Endothelial cell of umbilical vein (primary cell): Measurements from ENCODE around the gene CYP46A1. TPM values are rescaled to one million over a fixed set of nuclear protein-coding genes. Genes with fewer than 3 reads are reported as not detected.

Experiments used
- BruUV-seq: library from RNA; stranded (reverse); fragments of 400-500 nt; replicated peaks from 2 replicates; lab custom pipeline; 2021; lab: Mats Ljungman, UMichigan
- CTCF ChIA-PET: fragments of 300-600, 350-600 bp; sonication (Branson Sonifier 250); formaldehyde crosslinking; loops from one replicate; lab custom pipeline; 2021; ENCODE audit warnings: antibody characterized with exemption, inconsistent platforms; lab: Charles Lee
- POLR2A ChIA-PET: fragments of 300-600, 350-600 bp; sonication (Branson Sonifier 250); formaldehyde crosslinking; loops from one replicate; lab custom pipeline; 2021; ENCODE audit warnings: antibody characterized with exemption, inconsistent platforms; lab: Charles Lee
- DNase-seq: peaks from one replicate; pipeline ENCODE4 v3.0.0-alpha.2; 2011; ENCODE audit warnings: low read depth, low spot score
- FAIRE-seq: peaks from 2 replicates; lab custom pipeline; 2011; peaks lifted over from hg19 to GRCh38; lab: Jason Lieb, UNC
- H2AFZ ChIP-seq: 2 replicates; pipeline ENCODE4 v1.6.0; 2012; ENCODE audit warnings: low read depth, low read length, control low read depth, inconsistent platforms
- H3K27ac ChIP-seq: 2 replicates; pipeline ENCODE4 v1.5.1; 2011; ENCODE audit warnings: low read depth, mild to moderate bottlenecking, control low read depth, low read length, moderate library complexity; ENCODE audit not compliant: insufficient read depth
- H3K27me3 ChIP-seq, 2 experiments: 2 replicates each; pipeline versions ENCODE4 v1.6.0 to v1.6.1; 2011; ENCODE audit warnings: low read length in 2 of 2, mixed read lengths in 1 of 2; ENCODE audit not compliant: control insufficient read depth in 2 of 2, insufficient read depth in 2 of 2
- H3K36me3 ChIP-seq, 2 experiments: 2 replicates in 1 of 2; 3 replicates in 1 of 2; pipeline ENCODE4 v1.5.1; 2011; ENCODE audit warnings: low read length in 2 of 2, mild to moderate bottlenecking in 1 of 2, moderate library complexity in 1 of 2; ENCODE audit not compliant: control insufficient read depth in 2 of 2, insufficient read depth in 2 of 2; ENCODE audit errors: extremely low read depth in 1 of 2
- H3K4me1 ChIP-seq: 3 replicates; pipeline ENCODE4 v1.5.1; 2011; ENCODE audit warnings: mild to moderate bottlenecking, low read length; ENCODE audit not compliant: control insufficient read depth, insufficient read depth; ENCODE audit errors: extremely low read depth
- H3K4me2 ChIP-seq: 2 replicates; pipeline ENCODE4 v1.6.1; 2011; ENCODE audit warnings: low read length, control low read depth, mixed read lengths; ENCODE audit not compliant: insufficient read depth
- H3K4me3 ChIP-seq, 3 experiments: fragments of 200-600 bp in 1 of 3; sonication (generic), shearing (Covaris generic) in 1 of 3; replicated peaks in 1 of 3; 2 replicates each; pipeline ENCODE4 v1.5.1; 2011 to 2016; ENCODE audit warnings: control low read depth in 3 of 3, low read length in 3 of 3, mild to moderate bottlenecking in 2 of 3, inconsistent platforms in 1 of 3, low read depth in 1 of 3, moderate library complexity in 1 of 3; ENCODE audit not compliant: insufficient read depth in 1 of 3
- H3K79me2 ChIP-seq: 2 replicates; pipeline ENCODE4 v1.6.0; 2012; ENCODE audit warnings: low read length, inconsistent platforms; ENCODE audit not compliant: control insufficient read depth, insufficient read depth
- H3K9ac ChIP-seq: replicated peaks from 2 replicates; pipeline ENCODE3; 2011; ENCODE audit warnings: low read length, control low read depth; ENCODE audit not compliant: insufficient read depth; ENCODE audit errors: extremely low read depth
- H3K9me1 ChIP-seq: replicated peaks from 3 replicates; pipeline ENCODE4 v1.6.0; 2011; ENCODE audit warnings: mild to moderate bottlenecking, low read length; ENCODE audit not compliant: control insufficient read depth, insufficient read depth; ENCODE audit errors: extremely low read depth
- H3K9me3 ChIP-seq: replicated peaks from 2 replicates; pipeline ENCODE4 v1.5.1; 2012; ENCODE audit warnings: low read length, inconsistent platforms; ENCODE audit not compliant: control insufficient read depth, insufficient read depth
- H4K20me1 ChIP-seq: replicated peaks from 2 replicates; pipeline ENCODE3; 2011; ENCODE audit warnings: mild to moderate bottlenecking, low read length; ENCODE audit not compliant: control insufficient read depth, insufficient read depth; ENCODE audit errors: extremely low read depth
- CTCF ChIP-seq, 2 donors: IDR thresholded peaks; 1 replicate in 1 of 2; 2 replicates in 1 of 2; pipeline ENCODE4 v1.5.1; 2011; ENCODE audit warnings: low read length in 2 of 2, mild to moderate bottlenecking in 2 of 2, moderate library complexity in 2 of 2, control low read depth in 1 of 2, inconsistent platforms in 1 of 2, low read depth in 1 of 2; ENCODE audit not compliant: insufficient read depth in 1 of 2; ENCODE audit errors: extremely low read depth in 1 of 2
- EZH2 ChIP-seq: IDR thresholded peaks from 2 replicates; pipeline ENCODE4 v1.6.1; 2012; ENCODE audit warnings: borderline replicate concordance, low read depth, mild to moderate bottlenecking, moderate library complexity, low read length, inconsistent platforms; ENCODE audit not compliant: severe bottlenecking
- FOS ChIP-seq: IDR thresholded peaks from 2 replicates; pipeline ENCODE4 v1.6.1; 2011; ENCODE audit warnings: mild to moderate bottlenecking, low read length, moderate library complexity, borderline replicate concordance; ENCODE audit not compliant: insufficient read depth
- GATA2 ChIP-seq: IDR thresholded peaks from 2 replicates; pipeline ENCODE4 v1.7.0; 2011; ENCODE audit warnings: low read depth, mild to moderate bottlenecking, moderate library complexity, mixed read lengths, low read length; ENCODE audit not compliant: insufficient read length, insufficient read depth
- JUN ChIP-seq: IDR thresholded peaks from 2 replicates; pipeline ENCODE4 v1.6.1; 2011; ENCODE audit warnings: borderline replicate concordance, low read depth; ENCODE audit not compliant: insufficient read length, insufficient read depth
- MAX ChIP-seq: IDR thresholded peaks from 2 replicates; pipeline ENCODE4 v1.6.1; 2011; ENCODE audit not compliant: insufficient read depth, insufficient read length
- MYC ChIP-seq: IDR thresholded peaks from one replicate; pipeline ENCODE4 v1.6.1; 2011; ENCODE audit warnings: mild to moderate bottlenecking, low read depth, low read length
- POLR2A ChIP-seq: IDR thresholded peaks from 2 replicates; pipeline ENCODE4 v1.6.1; 2012; ENCODE audit warnings: low read depth, mild to moderate bottlenecking, control low read depth, low read length
- POLR2AphosphoS5 ChIP-seq: IDR thresholded peaks from 2 replicates; pipeline ENCODE4 v1.6.1; 2012; ENCODE audit warnings: low read depth, mild to moderate bottlenecking, control low read depth, low read length, moderate library complexity; ENCODE audit not compliant: insufficient read depth
- dilution Hi-C: fragments of 300-500 bp; cut with MboI; formaldehyde crosslinking; loops from one replicate; pipeline ENCODE4 v1.15.0; 2019; ENCODE audit warnings: low sequenced_read_pairs; ENCODE audit not compliant: extremely low pct_ligation_motif_present
- intact Hi-C: fragments of 100-400 bp; cut with micrococcal nuclease; formaldehyde crosslinking; loops from one replicate; pipeline ENCODE4 v1.10.0; 2022
- polyA plus RNA-seq, 4 experiments: library from polyadenylated mRNA; depleted of rRNA in 3 of 4; stranded (reverse) in 3 of 4; unstranded in 1 of 4; fragments of >200 nt; gene quantifications; 2 replicates each; pipeline versions ENCODE4 v1.2.1 to v1.2.3, GENCODE V29; 2011 to 2012; ENCODE audit warnings: missing spikeins in 1 of 4
- total RNA-seq: library from RNA; stranded (reverse); gene quantifications from 2 replicates; pipeline ENCODE4 v1.2.3, GENCODE V29; 2021

The CYP46A1 gene
- total and polyA plus RNA-seq, 2 donors (not counting 3 experiments of a cell fraction or from before 2014, with no cell fraction given), result 0.03 to 0.24 TPM

- Histone ChIP-seq H3K9me1 (no peaks in the 10 kb centered on the region), H3K9ac (no peak overlapping the region), H3K36me3 (no peaks in the 10 kb centered on the region), H4K20me1 (no peaks in the 10 kb centered on the region), H3K4me1 (no peaks in the 10 kb centered on the region), H3K4me3 (no peak overlapping the region), H3K9me3 (no peaks in the 10 kb centered on the region), H2AFZ (no peak overlapping the region), H3K27me3 (no peaks in the 10 kb centered on the region), H3K4me2 (no peak overlapping the region), H3K27ac (no peak overlapping the region), H3K79me2 (no peaks in the 10 kb centered on the region)
- TF ChIP-seq EZH2 (no peak), CTCF (IDR thresholded peaks at IDR 0.05; ENCODE audit: extremely low read depth in 1 of 2, insufficient read depth in 1 of 2, low read depth in 1 of 2, low read length in 2 of 2) (no peak), MAX (no peak), MYC (no peak), FOS (no peak), GATA2 (no peak), JUN (no peak), POLR2A (no peak), POLR2AphosphoS5 (no peak)
- BruUV-seq, result no TSS peak
- intact Hi-C loops (no loop called here), dilution Hi-C loops (no loop called here)
- CTCF ChIA-PET, result interaction anchor here (1.0 to 1.6 kb wide), 2 partner anchors 161 to 174 kb away, joined by 4 to 5 read pairs; no protein-coding TSS in a partner anchor
- POLR2A ChIA-PET, result no interaction called here
- no peak for DNase-seq
- FAIRE-seq, result no peak
Observed at GRCh38 chr14:99724939-99725773, 41.1 kb downstream of the CYP46A1 start.
